ENCODE measurements around the gene SMC3.

SMC3 gene

GRCh38 chr10:110546077-110546476, 21.4 kb upstream of the SMC3 start:
- no peak for DNase-seq

- DNase-seq, result no peak
These were observed 20.9 kb upstream of the SMC3 start for GRCh38 chr10:110546499-110547110.

- DNase-seq, result peak; percentile 23 to 79
These were observed 20.2 kb upstream of the SMC3 start for GRCh38 chr10:110547139-110547761.

- no peak for DNase-seq
These were observed 19.5 kb upstream of the SMC3 start for GRCh38 chr10:110548002-110548401.

GRCh38 chr10:110549211-110549610, 18.3 kb upstream of the SMC3 start:
- DNase-seq, result no peak

- no peak for DNase-seq
These were observed 13.6 kb upstream of the SMC3 start for GRCh38 chr10:110553905-110554304.

- DNase-seq, result no peak
These were observed 11.2 kb upstream of the SMC3 start for GRCh38 chr10:110556296-110556695.

GRCh38 chr10:110556969-110557601, 10.4 kb upstream of the SMC3 start:
- DNase-seq, result peak; percentile 53 to 77

GRCh38 chr10:110558041-110558440, 9.5 kb upstream of the SMC3 start:
- DNase-seq, result no peak

- no peak for DNase-seq
These were observed 7.5 kb upstream of the SMC3 start for GRCh38 chr10:110560012-110560411.

GRCh38 chr10:110561292-110561691, 6.2 kb upstream of the SMC3 start:
- DNase-seq, result no peak

- no peak for DNase-seq
These were observed 5.1 kb upstream of the SMC3 start for GRCh38 chr10:110562348-110562747.

- no peak for DNase-seq
These were observed 4.4 kb upstream of the SMC3 start for GRCh38 chr10:110563132-110563531.

GRCh38 chr10:110566472-110567200, 859 bp upstream of the SMC3 start:
- DNase-seq, result no peak

- DNase-seq, result peak; percentile 43 to 65
These were observed 700 bp downstream of the SMC3 start for GRCh38 chr10:110568055-110568735.

GRCh38 chr10:110569122-110569521, 1.6 kb downstream of the SMC3 start:
- DNase-seq, result no peak

- DNase-seq, result no peak
These were observed 2.2 kb downstream of the SMC3 start for GRCh38 chr10:110569736-110570135.

GRCh38 chr10:110571093-110571743, 3.7 kb downstream of the SMC3 start:
- no peak for DNase-seq

- no peak for DNase-seq
These were observed 5.4 kb downstream of the SMC3 start for GRCh38 chr10:110572862-110573261.

GRCh38 chr10:110574420-110574819, 6.9 kb downstream of the SMC3 start:
- DNase-seq, result no peak

GRCh38 chr10:110576220-110576619, 8.7 kb downstream of the SMC3 start:
- no peak for DNase-seq

GRCh38 chr10:110577056-110577455, 9.6 kb downstream of the SMC3 start:
- no peak for DNase-seq

- no peak for DNase-seq
These were observed 16.5 kb downstream of the SMC3 start for GRCh38 chr10:110584006-110584405.

Data from CD4-positive, alpha-beta T cell treated with Interferon alpha-2 for 1 hour (primary cell).